ENCODE measurements around the gene ADAMTS17.

Gene ADAMTS17

DNA sequence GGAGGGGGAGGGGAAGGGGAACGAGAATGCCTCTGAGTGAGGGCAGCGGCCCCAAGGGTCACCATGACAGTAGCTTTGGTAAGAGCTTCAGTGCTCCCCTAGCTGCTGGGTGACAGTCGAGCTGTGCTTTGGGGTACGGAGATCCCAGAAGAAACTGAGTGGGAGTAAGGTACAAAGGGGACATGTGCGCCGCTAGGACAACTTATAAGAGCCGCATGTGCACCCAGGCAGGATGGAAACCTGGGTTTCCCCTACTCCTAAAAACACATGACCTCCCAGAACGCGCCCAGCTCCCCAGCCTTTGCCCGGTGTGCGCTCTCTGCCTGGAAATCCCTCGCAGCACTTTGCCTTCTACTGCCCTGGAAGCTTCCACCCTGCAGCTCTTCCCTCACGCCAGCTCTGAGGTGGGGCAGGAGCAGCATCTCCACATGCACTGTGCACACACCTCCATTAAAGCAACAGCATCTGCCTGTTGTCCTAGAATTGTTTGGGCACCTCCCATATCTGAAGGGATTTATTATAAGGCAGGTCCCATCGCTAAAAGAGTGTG is 232.2 kb downstream of the ADAMTS17 start:
- Mint-ChIP-seq H3K4me1 (peaks cover 28% of the 10 kb centered on the region), H3K9me3 (no peaks in the 10 kb centered on the region), H3K36me3 (ENCODE audit: low read depth) (no peaks in the 10 kb centered on the region), H3K27ac (no peak overlapping the region), H3K27me3 (ENCODE audit: low read depth) (peaks cover 16% of the 10 kb centered on the region), H3K4me3 (no peak overlapping the region)
- TF ChIP-seq CTCF (IDR thresholded peaks at IDR 0.05; ENCODE audit: unreplicated experiment in 3 of 3): no peak

DNA sequence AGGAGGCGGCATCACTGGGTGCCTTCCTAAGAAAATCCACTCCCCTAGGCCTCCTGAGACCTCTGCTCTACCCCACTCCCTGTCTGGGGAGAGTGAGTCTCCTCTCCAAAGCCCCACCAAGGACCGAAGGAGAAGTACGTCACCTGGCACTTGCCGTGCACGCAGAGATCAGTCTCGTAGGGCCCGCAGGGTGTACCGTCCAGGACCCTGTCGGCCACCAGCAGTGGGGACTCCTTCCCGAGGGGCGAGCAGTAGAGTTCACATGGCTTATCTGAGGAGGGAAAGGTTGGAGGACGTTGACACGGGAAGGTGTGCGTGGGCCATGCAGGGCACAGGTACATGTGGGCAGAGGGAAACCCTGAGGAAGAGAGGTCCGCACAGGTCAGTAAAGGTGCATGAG is 232.9 kb downstream of the ADAMTS17 start:
- no peak overlapping the region for H3K27ac Mint-ChIP-seq
- H3K9me3 Mint-ChIP-seq: no peaks in the 10 kb centered on the region
- no peaks in the 10 kb centered on the region for H3K36me3 Mint-ChIP-seq (ENCODE audit: low read depth)
- peaks cover 20% of the 10 kb centered on the region for H3K4me1 Mint-ChIP-seq
- no peak for TF ChIP-seq CTCF (IDR thresholded peaks at IDR 0.05; ENCODE audit: unreplicated experiment in 3 of 3)
- peaks cover 12% of the 10 kb centered on the region for H3K27me3 Mint-ChIP-seq (ENCODE audit: low read depth)
- no peak overlapping the region for H3K4me3 Mint-ChIP-seq

GRCh38 chr15:100108346-100108745 is 233.4 kb downstream of the ADAMTS17 start:
- Mint-ChIP-seq H3K36me3 (ENCODE audit: low read depth) (no peaks in the 10 kb centered on the region), H3K4me3 (no peak overlapping the region), H3K9me3 (no peaks in the 10 kb centered on the region), H3K27me3 (ENCODE audit: low read depth) (peaks cover 12% of the 10 kb centered on the region), H3K4me1 (peaks cover 18% of the 10 kb centered on the region), H3K27ac (no peak overlapping the region)
- no peak for TF ChIP-seq CTCF (IDR thresholded peaks at IDR 0.05; ENCODE audit: unreplicated experiment in 3 of 3)

DNA sequence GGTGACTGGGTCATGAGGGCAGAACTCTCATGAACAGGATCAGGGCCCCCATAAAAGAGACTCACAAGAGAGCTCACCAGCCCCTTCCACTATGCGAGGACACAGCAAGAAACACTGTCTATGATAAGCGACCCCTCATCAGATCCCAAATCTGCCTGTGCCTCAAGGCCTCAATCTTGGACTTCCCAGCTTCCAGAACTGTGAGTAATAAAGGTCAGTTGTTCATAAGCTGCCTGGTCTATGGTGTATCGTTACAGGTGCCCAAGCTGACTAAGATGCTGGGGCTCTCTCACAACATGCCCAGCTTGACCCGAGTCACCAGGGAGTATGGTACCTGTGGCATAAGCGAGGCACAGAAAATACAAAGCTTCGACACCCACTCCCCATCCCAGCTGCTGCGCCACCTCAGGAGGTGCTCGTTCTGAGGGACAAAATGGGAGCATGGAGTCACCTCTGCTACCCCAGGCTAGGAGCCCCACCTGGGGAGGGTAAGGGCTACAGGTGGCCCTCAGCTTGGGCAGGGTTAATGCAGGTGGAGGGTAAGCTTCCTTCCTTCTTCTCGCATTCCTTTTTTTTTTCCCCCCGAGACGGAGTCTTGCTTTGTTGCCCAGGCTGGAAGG is 234.1 kb downstream of the ADAMTS17 start:
- Mint-ChIP-seq H3K36me3 (ENCODE audit: low read depth) (no peaks in the 10 kb centered on the region), H3K27me3 (ENCODE audit: low read depth) (peaks cover 15% of the 10 kb centered on the region), H3K27ac (no peak overlapping the region), H3K4me3 (no peak overlapping the region), H3K4me1 (peaks cover 18% of the 10 kb centered on the region), H3K9me3 (peaks cover 2% of the 10 kb centered on the region)
- TF ChIP-seq CTCF (IDR thresholded peaks at IDR 0.05; ENCODE audit: unreplicated experiment in 3 of 3): no peak

- H3K27ac Mint-ChIP-seq: no peak overlapping the region
- peaks cover 13% of the 10 kb centered on the region for H3K27me3 Mint-ChIP-seq (ENCODE audit: low read depth)
- no peak overlapping the region for H3K4me3 Mint-ChIP-seq
- no peak for TF ChIP-seq CTCF (IDR thresholded peaks at IDR 0.05; ENCODE audit: unreplicated experiment in 3 of 3)
- H3K9me3 Mint-ChIP-seq: peaks cover 2% of the 10 kb centered on the region
- no peaks in the 10 kb centered on the region for H3K36me3 Mint-ChIP-seq (ENCODE audit: low read depth)
- H3K4me1 Mint-ChIP-seq: peaks cover 14% of the 10 kb centered on the region
Measured at GRCh38 chr15:100107151-100107550, 234.6 kb downstream of the ADAMTS17 start.

GRCh38 chr15:100106732-100107131 is 235.0 kb downstream of the ADAMTS17 start:
- no peak for TF ChIP-seq CTCF (IDR thresholded peaks at IDR 0.05; ENCODE audit: unreplicated experiment in 3 of 3)
- Mint-ChIP-seq H3K9me3 (peaks cover 2% of the 10 kb centered on the region), H3K36me3 (ENCODE audit: low read depth) (no peaks in the 10 kb centered on the region), H3K4me1 (peaks cover 9% of the 10 kb centered on the region), H3K4me3 (no peak overlapping the region), H3K27ac (no peak overlapping the region), H3K27me3 (ENCODE audit: low read depth) (peaks cover 13% of the 10 kb centered on the region)

All from nephron (organoid).